Activated CD4-positive, alpha-beta memory T cell treated with anti-CD3 and anti-CD28 coated beads for 36 hours (primary cell): Measurements from ENCODE around the gene FANCE. TPM values are rescaled to one million over a fixed set of nuclear protein-coding genes. Genes with fewer than 3 reads are reported as not detected.

ENCODE experiments used
- CTCF ChIA-PET: fragments of 350-600 bp; sonication (Branson Sonifier 250); formaldehyde crosslinking; loops from one replicate; lab custom pipeline; 2021; ENCODE audit warnings: antibody characterized with exemption, inconsistent platforms; lab: Charles Lee
- POLR2A ChIA-PET: fragments of 350-600 bp; sonication (Branson Sonifier 250); formaldehyde crosslinking; loops from one replicate; lab custom pipeline; 2021; ENCODE audit warnings: antibody characterized with exemption; lab: Charles Lee
- DNase-seq: peaks from one replicate; pipeline ENCODE4 v3.0.0-alpha.2; 2020
- H3K27ac Mint-ChIP-seq: one replicate; pipeline ENCODE4 v1.8.0; 2021; ENCODE audit warnings: mixed read lengths
- H3K27me3 Mint-ChIP-seq: one replicate; pipeline ENCODE4 v1.8.0; 2021; ENCODE audit warnings: mixed read lengths
- H3K36me3 Mint-ChIP-seq: one replicate; pipeline ENCODE4 v1.8.0; 2021; ENCODE audit warnings: mixed read lengths
- H3K4me1 Mint-ChIP-seq: one replicate; pipeline ENCODE4 v1.8.0; 2021; ENCODE audit warnings: low read depth, mixed read lengths
- H3K4me3 Mint-ChIP-seq: one replicate; pipeline ENCODE4 v1.8.0; 2021; ENCODE audit warnings: mild to moderate bottlenecking, mixed read lengths
- H3K9me3 Mint-ChIP-seq: one replicate; pipeline ENCODE4 v1.8.0; 2021; ENCODE audit warnings: mixed read lengths
- intact Hi-C: fragments of 100-400 bp; cut with micrococcal nuclease; formaldehyde crosslinking; loops from one replicate; pipeline ENCODE4 v1.15.1; 2023
- total RNA-seq, 2 experiments: library from RNA; stranded (reverse); gene quantifications; one replicate each; pipeline ENCODE4 v1.2.3, GENCODE V29; 2021

Gene FANCE
- total RNA-seq, 2 experiments from 2014 or later: 18.9 to 19.2 TPM

DNA sequence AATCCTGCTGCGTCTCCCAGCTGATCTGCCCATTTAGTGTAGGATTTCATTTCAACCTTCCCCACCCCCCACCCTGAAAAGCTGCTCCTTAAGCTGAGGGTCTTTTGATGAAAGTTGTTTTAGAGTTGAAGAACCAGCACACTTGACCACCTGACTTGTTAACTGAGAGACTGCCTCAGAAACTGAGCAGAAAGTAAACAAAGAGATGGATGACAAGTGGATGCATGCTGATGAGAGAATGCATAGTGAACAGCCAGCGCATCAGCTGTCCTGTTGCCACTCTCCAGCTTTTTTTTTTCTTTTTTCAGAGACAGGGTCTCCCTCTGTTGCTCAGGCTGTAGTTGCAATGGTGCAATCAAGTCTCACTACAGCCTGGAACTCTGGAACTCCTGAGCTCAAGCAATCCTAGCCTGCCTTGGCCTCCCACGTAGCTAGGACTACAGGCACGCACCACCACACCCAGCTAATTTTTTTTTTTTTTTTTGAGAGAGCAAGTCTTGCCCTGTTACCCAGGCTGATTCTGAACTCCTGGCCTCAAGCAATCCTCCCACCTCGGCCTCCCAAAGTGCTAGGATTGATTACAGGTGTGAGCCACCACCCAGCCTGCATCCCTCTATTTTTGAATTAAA is 25.5 kb downstream of the FANCE start:
- Mint-ChIP-seq H3K36me3 (peaks cover 4% of the 10 kb centered on the region), H3K27me3 (no peaks in the 10 kb centered on the region), H3K4me1 (no peaks in the 10 kb centered on the region), H3K27ac (no peak overlapping the region), H3K4me3 (no peak overlapping the region), H3K9me3 (no peaks in the 10 kb centered on the region)
- DNase-seq: no peak
- ChIA-PET POLR2A (interaction anchor here (0.6 kb wide), 1 partner anchor 10 kb away, joined by 5 read pairs; no protein-coding TSS in a partner anchor), CTCF (interaction anchor here (0.6 to 0.7 kb wide), 2 partner anchors 9 to 46 kb away, joined by 3 read pairs; partner anchors contain the start of gene RPL10A)
- intact Hi-C loops: no loop called here

DNA sequence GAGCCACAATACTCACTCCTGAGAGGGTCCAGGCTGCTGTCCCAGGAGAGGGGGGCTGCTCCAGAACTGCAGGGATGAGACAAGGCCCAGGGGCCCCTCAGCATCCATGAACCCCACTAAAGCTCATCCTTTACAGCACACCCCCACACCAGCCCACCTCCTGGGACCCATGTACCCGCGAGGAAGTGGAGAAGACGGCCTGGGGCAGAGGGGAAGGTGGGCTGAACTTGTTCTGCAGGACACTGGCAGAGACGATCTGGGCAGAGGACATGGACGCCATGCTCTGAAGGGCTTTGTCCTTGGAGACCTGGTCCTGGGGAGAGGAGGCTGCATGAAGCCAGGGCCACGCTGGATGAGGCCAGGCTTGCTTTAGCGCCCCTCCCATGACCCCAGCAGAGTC is 26.1 kb downstream of the FANCE start:
- intact Hi-C loops: no loop called here
- ChIA-PET POLR2A (no interaction called here), CTCF (interaction anchor here (0.6 to 0.7 kb wide), 2 partner anchors 10 to 46 kb away, joined by 3 read pairs; partner anchors contain the start of gene RPL10A)
- Mint-ChIP-seq H3K9me3 (no peaks in the 10 kb centered on the region), H3K27me3 (no peaks in the 10 kb centered on the region), H3K27ac (no peak overlapping the region), H3K36me3 (peaks cover 2% of the 10 kb centered on the region), H3K4me3 (no peak overlapping the region), H3K4me1 (no peaks in the 10 kb centered on the region)
- DNase-seq: no peak

DNA sequence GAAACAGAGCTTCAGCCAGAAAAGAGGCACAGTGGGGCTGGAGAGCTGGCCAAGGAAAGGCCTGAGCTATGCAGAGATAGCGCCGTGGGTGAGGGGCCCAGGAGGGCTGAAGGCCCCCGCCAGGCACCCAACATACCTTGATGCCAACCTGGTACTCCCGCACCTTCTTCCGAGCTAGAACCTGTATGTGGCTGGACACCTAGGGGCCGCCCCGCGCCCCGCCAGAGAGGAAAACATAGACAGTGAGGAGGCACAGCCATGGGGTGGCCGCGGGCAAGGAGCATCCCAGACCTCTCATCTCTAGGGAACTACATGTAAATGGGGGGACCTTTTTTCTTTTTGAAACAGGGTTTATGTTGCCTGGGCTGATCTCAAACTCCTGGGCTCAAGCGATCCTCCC is 28.0 kb downstream of the FANCE start:
- H3K4me1 Mint-ChIP-seq: no peaks in the 10 kb centered on the region
- no peaks in the 10 kb centered on the region for H3K9me3 Mint-ChIP-seq
- no peaks in the 10 kb centered on the region for H3K27me3 Mint-ChIP-seq
- no peak overlapping the region for H3K4me3 Mint-ChIP-seq
- POLR2A ChIA-PET: no interaction called here
- DNase-seq: no peak
- no peak overlapping the region for H3K27ac Mint-ChIP-seq
- H3K36me3 Mint-ChIP-seq: no peaks in the 10 kb centered on the region
- intact Hi-C loops: no loop called here
- CTCF ChIA-PET: interaction anchor here (1.2 to 1.3 kb wide), 3 partner anchors 12 to 257 kb away, joined by 3 to 4 read pairs (median 3); partner anchors contain the start of genes ARMC12 and RPL10A

DNA sequence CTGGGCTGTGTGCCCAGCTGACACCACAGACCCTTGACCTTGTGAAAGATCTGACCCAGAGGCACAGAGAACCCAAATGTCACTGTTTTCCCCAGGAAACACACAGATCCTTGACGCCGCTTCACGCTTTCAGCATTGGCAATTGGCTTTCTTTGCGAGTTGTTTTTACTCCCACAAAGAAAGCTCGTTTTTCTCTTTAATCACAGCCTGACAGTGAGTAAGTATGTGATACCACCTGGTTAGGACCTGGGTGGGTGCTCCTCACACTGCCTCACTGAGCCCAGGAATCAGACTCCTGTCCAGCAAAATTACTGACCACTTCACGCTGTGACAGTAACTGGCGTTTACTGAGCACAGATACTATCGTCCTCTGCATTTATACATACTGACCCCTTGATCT is 29.1 kb downstream of the FANCE start:
- Mint-ChIP-seq H3K27ac (no peak overlapping the region), H3K9me3 (no peaks in the 10 kb centered on the region), H3K27me3 (no peaks in the 10 kb centered on the region), H3K4me3 (no peak overlapping the region), H3K4me1 (no peaks in the 10 kb centered on the region), H3K36me3 (no peaks in the 10 kb centered on the region)
- intact Hi-C loops: no loop called here
- DNase-seq: no peak
- POLR2A ChIA-PET: interaction anchor here (2.7 kb wide), 1 partner anchor 8 kb away, joined by 10 read pairs; no protein-coding TSS in a partner anchor
- CTCF ChIA-PET: interaction anchor here (1.1 to 1.3 kb wide), 3 partner anchors 13 to 256 kb away, joined by 3 to 4 read pairs (median 4); partner anchors contain the start of genes ARMC12 and RPL10A

DNA sequence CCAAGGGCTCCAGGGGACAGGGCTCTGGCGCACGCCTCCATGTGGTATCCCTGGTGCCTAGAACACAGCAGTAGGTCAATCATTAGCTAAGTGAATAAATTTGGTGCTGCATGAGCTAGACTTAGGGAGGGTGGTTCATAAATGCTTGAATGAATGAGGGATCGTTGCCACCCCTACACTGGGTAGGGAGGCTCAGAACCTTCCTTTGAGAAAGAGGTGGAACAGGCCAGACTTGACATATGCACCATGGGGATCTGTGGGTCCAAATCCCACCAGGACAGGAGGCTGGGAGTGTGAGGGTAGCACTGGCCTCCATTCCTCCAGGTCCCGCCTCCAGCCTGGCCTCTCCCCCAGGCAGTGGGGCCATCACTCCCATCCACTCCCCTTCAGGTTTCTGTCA is 30.9 kb downstream of the FANCE start:
- ChIA-PET CTCF (no interaction called here), POLR2A (interaction anchor here (0.9 to 2.7 kb wide), 2 partner anchors 10 to 15 kb away, joined by 4 to 10 read pairs; partner anchors contain the start of gene RPL10A)
- no peaks in the 10 kb centered on the region for H3K27me3 Mint-ChIP-seq
- H3K4me1 Mint-ChIP-seq: peaks cover 4% of the 10 kb centered on the region
- H3K4me3 Mint-ChIP-seq: no peak overlapping the region
- H3K27ac Mint-ChIP-seq: no peak overlapping the region
- intact Hi-C loops: no loop called here
- no peaks in the 10 kb centered on the region for H3K36me3 Mint-ChIP-seq
- DNase-seq: no peak
- no peaks in the 10 kb centered on the region for H3K9me3 Mint-ChIP-seq

DNA sequence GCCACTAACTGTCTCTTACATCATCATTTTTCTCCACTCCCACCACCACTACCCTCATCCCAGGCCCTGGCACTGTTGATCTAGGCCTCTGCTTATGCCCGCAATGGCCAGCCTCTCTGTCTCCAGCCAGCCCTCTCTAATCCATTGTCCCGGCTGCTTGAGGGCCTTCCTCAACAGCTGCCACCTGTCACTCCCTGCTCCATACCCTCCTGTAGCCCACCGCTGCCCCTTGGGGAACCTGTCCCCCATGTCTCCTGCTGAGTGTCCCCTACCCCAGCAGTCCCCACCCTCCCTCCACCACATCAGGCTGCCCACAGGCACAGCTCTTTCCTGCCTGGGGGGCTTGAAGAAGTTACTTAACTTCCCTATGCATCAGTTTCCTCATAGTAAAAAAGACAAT is 31.4 kb downstream of the FANCE start:
- intact Hi-C loops: no loop called here
- Mint-ChIP-seq H3K27me3 (no peaks in the 10 kb centered on the region), H3K9me3 (no peaks in the 10 kb centered on the region), H3K36me3 (no peaks in the 10 kb centered on the region), H3K27ac (no peak overlapping the region), H3K4me3 (no peak overlapping the region), H3K4me1 (peaks cover 5% of the 10 kb centered on the region)
- POLR2A ChIA-PET: interaction anchor here (2.7 kb wide), 1 partner anchor 10 kb away, joined by 10 read pairs; no protein-coding TSS in a partner anchor
- CTCF ChIA-PET: no interaction called here
- DNase-seq: no peak

DNA sequence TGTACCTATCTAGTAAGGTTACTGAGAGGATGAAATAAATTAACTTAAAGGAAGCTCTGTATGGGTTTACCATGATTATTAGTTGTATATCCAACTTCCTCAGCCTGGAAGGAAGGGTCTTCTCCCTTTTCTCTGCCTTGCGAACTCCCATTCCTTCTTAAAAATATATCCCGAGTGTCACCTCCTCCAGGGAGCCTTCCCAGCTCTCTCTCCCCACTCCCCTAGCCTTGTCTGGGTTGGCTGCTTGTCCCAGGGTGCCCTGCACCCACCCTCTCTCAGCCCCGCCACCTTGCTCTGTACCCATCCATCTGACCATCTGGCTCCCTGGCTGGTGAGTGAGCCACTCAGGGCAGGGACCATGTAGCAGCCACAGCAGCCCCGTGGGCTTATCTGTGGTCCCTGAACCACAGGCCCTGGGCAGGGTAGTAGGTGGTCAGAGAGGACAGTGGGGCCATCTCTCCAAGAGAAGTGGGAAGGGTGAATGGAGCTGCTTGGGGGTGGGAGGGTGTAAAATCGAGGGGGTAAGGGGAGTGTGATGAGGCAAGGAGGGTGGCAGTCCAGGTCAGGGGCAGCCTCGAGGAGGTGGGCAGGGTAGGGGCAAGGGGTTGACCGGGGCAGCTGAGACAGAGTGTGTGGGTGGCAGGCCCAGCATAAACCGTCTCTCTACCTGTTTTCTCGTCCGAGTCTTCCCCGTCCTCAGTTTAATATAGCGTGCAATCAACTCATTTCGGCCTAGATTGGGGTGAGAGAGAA is 31.9 kb downstream of the FANCE start:
- CTCF ChIA-PET: no interaction called here
- no peak for DNase-seq
- POLR2A ChIA-PET: interaction anchor here (0.5 to 2.7 kb wide), 2 partner anchors 11 to 143 kb away, joined by 4 to 10 read pairs; no protein-coding TSS in a partner anchor

DNA sequence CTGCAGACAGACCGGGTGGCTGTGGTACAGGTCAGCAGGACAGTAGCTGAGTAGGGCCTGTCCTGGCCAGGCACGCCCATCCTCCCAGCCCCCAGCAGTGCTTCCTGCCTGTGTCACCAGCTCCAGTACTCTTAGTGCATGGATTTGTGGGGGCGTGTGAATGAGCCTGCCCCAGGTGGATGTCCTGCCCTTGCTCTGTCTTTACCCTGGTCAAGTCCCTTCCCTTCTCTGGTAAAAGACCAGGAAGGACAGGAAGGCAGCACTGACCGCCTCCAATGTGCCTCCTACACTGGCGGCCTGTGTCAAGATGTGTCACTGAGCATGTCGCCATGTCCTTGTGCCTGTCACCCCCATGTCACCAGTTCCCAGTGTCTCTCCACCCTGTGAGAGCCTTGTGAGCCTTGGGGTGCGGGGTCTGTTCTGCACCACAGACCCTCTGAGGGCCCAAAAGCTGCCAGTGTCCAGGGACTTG is 32.8 kb downstream of the FANCE start:
- H3K36me3 Mint-ChIP-seq: no peaks in the 10 kb centered on the region
- no peak for DNase-seq
- intact Hi-C loops: no loop called here
- no peaks in the 10 kb centered on the region for H3K27me3 Mint-ChIP-seq
- no peaks in the 10 kb centered on the region for H3K9me3 Mint-ChIP-seq
- no peak overlapping the region for H3K27ac Mint-ChIP-seq
- CTCF ChIA-PET: no interaction called here
- POLR2A ChIA-PET: no interaction called here
- H3K4me3 Mint-ChIP-seq: no peak overlapping the region
- H3K4me1 Mint-ChIP-seq: peaks cover 5% of the 10 kb centered on the region

More for the DNA sequence above, 31.9 kb downstream of the FANCE start:
- Mint-ChIP-seq H3K36me3 (no peaks in the 10 kb centered on the region), H3K9me3 (no peaks in the 10 kb centered on the region), H3K4me3 (no peak overlapping the region), H3K27ac (no peak overlapping the region), H3K27me3 (no peaks in the 10 kb centered on the region), H3K4me1 (peaks cover 5% of the 10 kb centered on the region)
- intact Hi-C loops: no loop called here

DNA sequence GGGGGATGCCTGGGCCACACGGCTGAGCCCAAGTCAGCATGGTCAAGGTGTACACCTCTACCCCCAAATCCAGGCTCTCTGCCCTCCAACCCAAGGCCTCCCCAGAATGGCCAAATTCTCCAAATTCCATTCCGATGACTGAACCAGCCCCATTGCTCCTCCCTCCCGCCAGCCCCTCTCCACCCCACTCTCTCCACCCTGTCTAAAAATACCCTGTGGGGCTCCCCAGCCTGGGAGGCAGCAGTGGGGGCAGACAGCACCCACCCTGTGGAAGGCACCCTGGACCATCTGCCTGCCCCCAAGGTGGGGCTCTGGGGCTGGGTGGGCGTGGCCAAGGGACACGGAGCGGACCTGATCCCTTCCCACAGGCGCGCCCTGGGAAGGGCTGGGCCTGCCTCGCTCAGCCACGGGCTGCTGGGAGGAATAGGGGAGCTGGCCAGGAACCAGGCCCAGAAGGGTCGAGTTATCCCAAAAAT is 33.3 kb downstream of the FANCE start:
- Mint-ChIP-seq H3K4me1 (peaks cover 5% of the 10 kb centered on the region), H3K27me3 (no peaks in the 10 kb centered on the region)
- POLR2A ChIA-PET: no interaction called here

DNA sequence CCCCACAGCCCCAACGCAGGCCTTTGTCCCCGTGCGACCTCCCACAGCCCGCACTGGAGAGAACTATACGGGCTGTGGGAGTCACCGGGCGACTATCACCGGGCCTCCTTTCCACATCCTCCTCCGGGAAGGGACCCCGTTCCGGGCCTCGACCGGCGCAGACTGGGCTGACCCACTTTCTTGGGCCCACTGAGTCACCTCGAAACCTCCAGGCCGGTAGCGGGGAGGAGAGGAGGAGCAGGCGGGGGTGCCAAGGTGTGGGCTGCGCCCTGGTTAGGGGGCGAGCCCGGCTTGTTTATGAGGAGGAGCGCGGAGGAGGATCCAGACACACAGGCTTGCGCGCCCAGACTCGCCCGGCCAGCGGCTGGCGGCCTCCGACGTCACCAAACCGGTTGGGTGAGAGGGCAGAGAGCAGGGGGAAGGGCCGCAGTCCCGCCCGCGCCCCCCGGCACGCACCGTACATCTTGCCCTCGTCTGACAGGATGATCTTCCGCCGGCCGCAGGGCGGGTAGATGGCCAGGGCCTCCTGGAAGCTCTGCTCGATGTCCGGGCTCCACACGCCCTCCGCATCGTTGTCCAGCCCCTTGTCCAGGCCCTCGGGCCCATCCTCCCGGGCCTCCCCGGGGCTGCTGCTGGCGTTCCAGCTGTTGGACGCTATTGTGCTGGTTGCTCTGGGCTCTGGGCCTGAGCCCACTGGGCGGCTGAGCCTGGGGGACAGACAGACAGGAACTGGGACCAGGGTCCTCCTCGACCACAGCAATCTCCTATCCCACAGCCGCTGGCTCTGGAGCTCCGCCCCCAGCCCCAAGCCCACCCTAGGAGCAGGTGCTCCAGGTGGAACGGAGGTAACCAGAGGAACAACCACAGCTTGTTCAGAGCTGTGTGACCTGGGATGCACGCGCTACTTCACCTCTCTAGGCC is 34.1 kb downstream of the FANCE start:
- Mint-ChIP-seq H3K27ac (no peak overlapping the region), H3K4me3 (no peak overlapping the region), H3K4me1 (peaks cover 5% of the 10 kb centered on the region), H3K27me3 (no peaks in the 10 kb centered on the region), H3K9me3 (no peaks in the 10 kb centered on the region), H3K36me3 (no peaks in the 10 kb centered on the region)
- ChIA-PET POLR2A (no interaction called here), CTCF (no interaction called here)
- DNase-seq: no peak
- intact Hi-C loops: no loop called here

More for the DNA sequence above, 33.3 kb downstream of the FANCE start:
- H3K27ac Mint-ChIP-seq: no peak overlapping the region
- no peak overlapping the region for H3K4me3 Mint-ChIP-seq
- no peak for DNase-seq
- intact Hi-C loops: no loop called here
- H3K36me3 Mint-ChIP-seq: no peaks in the 10 kb centered on the region
- H3K9me3 Mint-ChIP-seq: no peaks in the 10 kb centered on the region
- CTCF ChIA-PET: no interaction called here
